NB4 (cell line): ENCODE data around the gene MTARC2.

ENCODE experiments used
- CTCF ChIP-seq: IDR thresholded peaks from one replicate; pipeline ENCODE4 v1.5.1; 2012; ENCODE audit warnings: low read depth, low read length
- TF ChIP-seq, protein P1 (sequence below): IDR thresholded peaks from 2 replicates; pipeline ENCODE4 v1.6.1; 2011; ENCODE audit warnings: low read depth, low read length

GRCh38 chr1:220702733-220703270 lies 45.3 kb upstream of the MTARC2 start:
- TF ChIP-seq CTCF = no peak
- TF ChIP-seq, protein P1, sequence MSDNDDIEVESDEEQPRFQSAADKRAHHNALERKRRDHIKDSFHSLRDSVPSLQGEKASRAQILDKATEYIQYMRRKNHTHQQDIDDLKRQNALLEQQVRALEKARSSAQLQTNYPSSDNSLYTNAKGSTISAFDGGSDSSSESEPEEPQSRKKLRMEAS = no peak
